Muscle of back (tissue), 11 donors: ENCODE results near the gene RGS12. TPM values are rescaled to one million over a fixed set of nuclear protein-coding genes. Genes with fewer than 3 reads are reported as not detected.

Experiments used
- DNase-seq, 3 donors: peaks; one replicate each; pipeline versions ENCODE4 v3.0.0 to v3.0.0-alpha.2; 2013
- polyA plus RNA-seq, 10 donors: library from polyadenylated mRNA; unstranded; fragments of 120-200 nt; gene quantifications; one replicate each; pipeline ENCODE4 v1.2.1, GENCODE V29; 2013; ENCODE audit not compliant: insufficient read length in 10 of 10

The RGS12 gene
- polyA plus RNA-seq, 10 donors, result 21.6 to 42.9 (median 31.3) TPM

- DNase-seq, result no peak
Observed at GRCh38 chr4:3307891-3308575, 15.2 kb downstream of the RGS12 start.

- DNase-seq, result no peak
Observed at GRCh38 chr4:3308691-3309090, 15.9 kb downstream of the RGS12 start.

DNA sequence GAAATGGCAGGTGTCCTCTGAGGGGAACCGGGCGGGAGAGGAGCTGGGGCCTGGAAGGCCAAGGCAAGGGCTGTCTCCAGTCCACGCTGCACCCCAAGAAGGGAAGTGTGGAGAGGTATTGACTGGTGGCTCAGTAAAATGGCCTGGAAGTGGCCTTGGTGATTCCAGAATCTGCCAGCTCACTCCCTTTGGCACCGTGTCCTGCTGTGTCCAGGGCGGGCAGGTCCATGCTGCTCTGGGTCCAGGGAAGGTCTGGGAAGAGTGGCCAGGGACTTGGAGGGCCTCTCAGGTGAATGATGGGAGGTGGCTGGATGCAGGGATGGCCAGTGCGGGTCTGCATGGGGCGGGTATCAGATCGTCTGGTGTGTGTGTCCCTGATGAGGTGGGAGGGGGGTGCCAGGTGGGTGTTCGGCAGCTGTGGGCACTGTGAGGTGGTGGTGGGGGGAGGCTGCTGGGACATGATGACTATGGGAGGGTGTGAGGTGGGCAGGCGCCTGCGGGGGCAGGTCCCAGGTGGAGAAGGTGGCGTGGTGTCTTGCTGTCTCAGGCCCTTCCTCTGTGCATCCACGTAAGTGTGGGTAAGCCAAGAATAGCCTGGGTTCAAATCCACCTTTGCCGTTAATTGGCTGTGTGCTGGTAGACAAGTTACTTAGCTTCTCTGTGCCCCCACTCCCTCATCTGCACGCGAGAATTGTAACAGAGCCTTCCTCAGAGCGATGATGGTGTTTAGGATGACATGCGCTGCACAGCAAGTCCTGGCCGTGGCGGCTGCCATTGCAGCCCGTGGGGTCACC, 17.7 kb downstream of the RGS12 start:
- DNase-seq, result no peak

GRCh38 chr4:3311095-3311372, 18.2 kb downstream of the RGS12 start:
- DNase-seq, result no peak

DNA sequence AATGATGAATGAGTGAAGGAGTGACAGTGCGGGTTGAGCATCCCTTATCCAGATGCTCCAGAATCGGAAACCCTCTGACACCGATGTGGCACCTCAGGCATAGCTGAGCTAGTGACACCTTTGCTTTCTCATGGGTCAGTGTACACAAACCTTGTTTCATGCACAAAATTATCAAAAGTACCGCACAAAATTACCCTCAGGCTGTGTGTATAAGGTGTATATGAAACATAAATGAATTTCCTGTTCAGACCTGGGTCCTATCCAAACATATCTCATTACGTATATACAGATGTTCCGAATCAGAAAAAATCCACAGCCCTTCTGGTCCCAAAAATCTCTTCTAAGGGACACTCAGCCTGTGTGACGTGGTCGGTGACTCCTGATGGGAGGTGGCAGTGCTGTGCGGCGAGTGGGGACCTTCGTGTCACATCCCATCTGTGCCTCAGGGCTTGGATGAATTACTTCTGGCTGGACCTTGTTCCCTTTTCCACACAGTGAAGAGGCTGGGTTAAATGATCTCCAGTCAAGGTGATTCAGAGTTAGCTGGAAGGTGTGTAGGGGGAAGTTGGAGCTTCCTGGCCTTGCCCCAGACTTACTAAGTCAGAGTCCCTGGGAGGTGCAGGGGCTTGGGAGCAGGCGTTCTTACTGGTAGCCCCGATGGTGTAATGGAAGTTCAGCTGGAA, 18.8 kb downstream of the RGS12 start:
- no peak for DNase-seq

DNA sequence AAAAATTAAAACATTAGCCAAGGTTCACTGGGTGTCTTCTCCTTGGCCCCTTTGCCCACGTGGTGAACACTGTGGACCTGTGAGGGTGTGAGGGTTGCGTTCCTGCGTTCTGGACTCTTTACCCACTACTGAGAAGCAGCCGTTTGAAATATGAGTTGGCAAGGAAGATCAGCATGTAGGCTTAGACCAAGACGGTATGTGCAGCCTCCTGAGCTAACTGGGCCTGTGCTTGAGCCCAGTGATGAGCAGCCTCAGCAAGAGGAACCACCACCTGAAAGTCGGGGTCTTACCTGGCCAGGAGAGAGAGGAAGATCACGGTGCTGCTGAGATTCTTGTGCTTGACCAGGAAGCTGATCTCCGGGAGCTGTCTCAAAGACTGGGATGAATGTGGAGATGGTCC, 19.5 kb downstream of the RGS12 start:
- DNase-seq, result no peak

DNA sequence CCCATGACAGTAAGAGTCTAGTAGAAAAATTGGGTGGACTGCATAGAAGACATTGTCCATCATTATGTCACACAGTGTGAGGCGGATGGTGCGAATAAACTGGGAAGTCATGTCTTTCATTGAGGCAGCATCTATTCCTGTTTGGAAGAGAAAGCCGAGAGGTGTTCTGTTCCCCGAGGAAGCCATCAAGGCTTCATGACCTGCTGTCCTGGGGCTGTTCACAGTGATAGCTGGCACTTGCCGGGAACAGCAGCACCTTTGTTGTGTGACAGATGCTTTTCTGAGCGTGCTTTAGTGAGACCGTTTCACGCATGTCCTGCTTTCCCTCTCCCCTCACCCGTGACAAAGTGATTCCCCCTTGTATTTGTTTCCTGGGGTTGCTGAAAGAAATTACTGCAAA, 20.3 kb downstream of the RGS12 start:
- DNase-seq, result no peak

DNA sequence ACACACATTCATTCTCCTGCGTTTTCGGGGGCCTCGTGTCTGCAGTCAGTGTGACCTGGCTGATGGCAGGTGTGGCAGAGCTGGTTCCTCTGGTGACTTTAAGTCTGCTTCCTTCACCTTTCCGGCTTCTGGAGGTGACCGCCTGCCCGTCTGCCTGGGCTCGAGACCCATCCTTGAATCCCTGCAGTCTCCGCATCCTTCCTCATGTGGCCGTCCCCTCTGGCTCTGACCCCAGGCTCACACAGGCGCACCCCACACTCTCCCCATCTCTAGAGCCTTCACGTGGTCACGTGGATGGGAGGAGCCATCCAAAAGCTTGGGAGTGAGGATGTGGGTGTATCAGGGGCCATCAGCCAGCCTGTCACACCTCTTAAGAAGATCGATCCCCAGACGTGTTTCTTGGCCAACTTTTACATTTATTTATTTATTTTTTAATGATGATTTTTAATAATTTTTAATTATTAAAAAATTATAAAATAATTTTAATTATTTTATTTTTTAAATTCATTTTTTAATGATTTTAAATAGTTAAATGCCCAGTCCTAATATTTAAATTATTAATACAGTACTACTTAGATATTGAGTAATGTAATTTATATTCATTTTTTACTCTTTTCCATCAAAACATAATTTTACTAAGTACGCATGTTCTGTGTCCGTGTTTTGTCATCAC, 20.9 kb downstream of the RGS12 start:
- DNase-seq, result no peak

DNA sequence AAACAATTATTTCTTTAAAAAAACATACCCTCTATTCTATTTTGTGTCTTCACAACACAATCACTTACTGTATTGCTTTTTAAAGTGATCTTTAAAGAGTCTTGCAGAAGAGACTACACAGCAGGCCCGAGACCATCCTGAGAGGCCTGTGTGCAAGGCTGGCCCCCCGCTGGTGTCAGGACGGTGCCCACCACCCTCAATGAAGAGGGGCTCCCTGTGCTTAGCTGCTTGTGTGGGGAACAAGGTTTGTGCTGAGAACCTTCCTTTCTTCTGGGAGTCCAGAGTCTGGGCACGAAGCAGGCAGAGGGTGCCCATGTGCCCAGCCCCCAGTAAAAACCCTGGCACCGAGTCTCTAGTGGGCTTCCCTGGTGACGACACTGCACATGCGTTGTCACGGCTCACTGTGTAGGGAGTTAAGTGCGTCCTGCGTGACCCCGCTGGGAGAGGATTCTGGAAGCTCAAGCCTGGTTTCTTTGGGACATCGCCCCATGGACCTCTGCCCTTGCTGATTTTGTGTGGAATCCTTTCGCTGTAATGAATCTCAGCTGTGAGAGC, 22.0 kb downstream of the RGS12 start:
- no peak for DNase-seq

- no peak for DNase-seq
Observed at GRCh38 chr4:3315566-3315965, 22.7 kb downstream of the RGS12 start.

- DNase-seq, result no peak
Observed at GRCh38 chr4:3316146-3316545, 23.3 kb downstream of the RGS12 start.

GRCh38 chr4:3317011-3317655, 24.3 kb downstream of the RGS12 start:
- DNase-seq, result no peak

DNA sequence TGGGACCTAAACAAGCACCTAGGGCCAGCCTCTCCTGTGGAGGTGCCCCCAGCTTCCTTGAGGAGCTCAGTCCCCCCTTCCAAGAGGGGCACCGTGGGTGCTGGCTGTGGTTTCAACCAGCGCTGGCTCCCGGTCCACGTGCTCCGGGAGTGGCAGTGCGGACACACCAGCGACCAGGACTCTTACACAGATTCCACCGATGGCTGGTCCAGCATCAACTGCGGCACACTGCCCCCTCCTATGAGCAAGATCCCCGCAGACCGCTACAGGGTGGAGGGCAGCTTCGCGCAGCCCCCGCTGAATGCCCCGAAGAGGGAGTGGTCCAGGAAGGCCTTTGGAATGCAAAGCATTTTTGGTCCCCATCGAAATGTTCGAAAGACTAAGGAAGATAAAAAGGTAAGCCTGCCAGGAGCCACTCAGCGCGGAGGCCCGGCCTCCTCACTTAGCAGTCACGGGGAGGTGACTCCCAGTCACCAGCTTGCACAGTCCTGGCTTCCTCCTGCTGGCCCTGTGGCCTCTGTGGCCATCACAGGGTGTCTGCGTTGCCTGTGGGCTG, 24.9 kb downstream of the RGS12 start:
- DNase-seq, result no peak

DNA sequence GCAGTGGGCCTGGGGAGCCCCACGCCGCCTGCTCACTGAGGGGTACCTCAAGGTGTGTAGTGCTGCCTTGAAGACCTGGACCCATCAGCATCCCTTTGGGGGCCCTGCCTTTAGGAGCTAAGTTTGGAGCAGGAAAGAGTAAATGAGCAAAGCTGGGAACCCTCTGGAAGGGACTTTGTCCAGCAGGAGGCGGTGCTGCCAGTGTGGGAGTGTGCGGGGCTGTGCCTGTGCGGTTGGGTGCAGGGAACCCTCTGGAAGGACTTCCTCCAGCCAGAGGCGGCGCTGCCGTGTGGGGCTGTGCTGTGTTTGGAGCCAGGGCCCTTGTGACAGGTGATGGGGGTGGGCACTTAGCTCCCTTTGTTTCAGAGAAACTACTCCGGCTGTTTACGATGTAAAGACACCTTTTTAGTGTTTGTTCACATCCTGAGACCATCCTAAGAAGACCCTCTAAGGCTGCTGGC, 25.8 kb downstream of the RGS12 start:
- DNase-seq, result no peak

DNA sequence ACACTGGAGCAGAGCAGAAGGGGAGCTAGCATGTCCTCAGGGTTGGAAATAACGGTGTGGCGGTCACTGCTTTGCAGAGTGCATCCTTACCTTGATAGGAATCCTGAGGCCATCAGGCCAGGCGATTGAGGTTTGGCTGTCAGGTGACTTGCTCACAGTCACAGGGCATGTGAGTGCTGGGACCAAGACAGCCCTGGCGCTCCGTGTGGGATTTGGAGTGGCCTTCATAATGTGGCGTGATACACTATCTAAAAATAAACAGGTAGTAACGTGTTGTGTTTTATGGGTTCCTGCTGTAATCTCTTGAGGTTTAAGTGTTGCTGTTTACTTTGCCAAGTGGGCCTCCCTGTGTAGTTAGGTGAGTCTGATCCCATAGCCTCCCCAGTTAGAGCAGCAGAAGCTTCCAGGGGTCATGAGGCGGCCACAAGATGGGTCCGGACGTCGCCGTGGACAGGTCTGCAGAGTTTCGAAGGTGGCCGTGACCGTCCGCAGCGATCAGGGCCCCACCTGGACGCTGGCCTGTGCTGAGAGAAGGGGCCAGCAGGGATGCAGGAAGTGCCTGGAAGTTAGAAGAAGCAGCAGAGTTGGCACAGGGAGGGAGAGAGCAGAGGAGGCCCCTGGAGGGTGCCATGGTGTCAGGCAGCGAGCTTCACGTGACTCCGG, 27.7 kb downstream of the RGS12 start:
- DNase-seq, result no peak

DNA sequence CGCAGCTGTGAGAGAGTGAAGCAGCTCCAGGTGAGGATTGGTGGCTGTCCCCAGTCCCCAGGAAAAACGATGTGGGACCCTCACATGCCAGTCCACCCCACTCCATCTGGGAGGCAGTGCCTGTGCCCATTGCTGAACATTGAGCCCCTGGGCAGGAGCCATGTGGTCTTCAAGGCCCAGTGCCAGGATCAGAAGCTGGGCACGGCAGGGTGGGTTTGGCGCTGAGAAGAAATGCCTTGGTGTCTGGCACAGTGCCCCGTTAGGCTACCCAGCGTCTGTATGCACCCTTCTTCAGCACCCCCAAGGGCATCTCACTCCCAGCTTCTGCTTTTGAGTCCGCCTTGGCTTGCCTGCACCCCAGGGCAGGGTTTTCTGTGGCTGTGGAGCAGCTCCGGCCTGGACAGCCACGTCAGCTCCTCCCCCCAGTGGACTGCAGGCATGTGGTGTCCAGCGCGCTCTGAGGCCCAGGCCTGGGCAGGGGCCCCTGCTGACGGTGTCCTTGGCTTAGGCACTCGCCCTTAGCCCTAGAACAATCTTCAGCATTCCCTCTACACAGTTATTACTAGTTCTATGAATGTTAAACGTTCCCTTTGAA, 28.6 kb downstream of the RGS12 start:
- DNase-seq, result peak; percentile 25 to 67 (median 59)

GRCh38 chr4:3322059-3322550, 29.3 kb downstream of the RGS12 start:
- no peak for DNase-seq

DNA sequence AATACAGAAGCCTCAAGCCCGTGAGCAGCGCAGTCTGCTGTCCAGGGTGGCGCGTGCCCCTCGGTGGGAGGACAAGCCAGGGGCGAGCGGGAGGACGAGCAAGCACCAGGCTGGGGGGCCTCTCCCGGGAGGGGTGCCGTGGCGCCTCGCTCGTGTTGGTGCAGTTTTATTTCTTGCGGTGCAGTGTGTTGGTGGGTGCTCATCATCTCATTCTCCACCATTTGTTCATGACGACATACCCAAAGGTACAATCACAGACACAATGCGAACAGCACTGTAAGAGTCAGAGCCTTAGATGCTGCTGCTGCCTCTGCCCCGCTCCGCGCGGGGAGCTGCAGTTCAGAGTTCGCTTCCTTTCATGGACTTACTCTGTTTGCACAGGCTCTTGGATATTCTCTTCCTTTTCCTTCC, 30.3 kb downstream of the RGS12 start:
- no peak for DNase-seq

- DNase-seq, result no peak
Observed at GRCh38 chr4:3324093-3324815, 31.4 kb downstream of the RGS12 start.
